Amniotic stem cell (primary cell): ENCODE results near the gene MS4A1.
"Not testable (repeated sequence)": the region's sequence is repeated elsewhere in the genome, so short reads cannot be mapped to it uniquely, and the experiment has no call there.

Experiments
- DNase-seq: peaks from one replicate; lab custom pipeline; 2025; lab: John Stamatoyannopoulos, UW

MS4A1 gene

DNA sequence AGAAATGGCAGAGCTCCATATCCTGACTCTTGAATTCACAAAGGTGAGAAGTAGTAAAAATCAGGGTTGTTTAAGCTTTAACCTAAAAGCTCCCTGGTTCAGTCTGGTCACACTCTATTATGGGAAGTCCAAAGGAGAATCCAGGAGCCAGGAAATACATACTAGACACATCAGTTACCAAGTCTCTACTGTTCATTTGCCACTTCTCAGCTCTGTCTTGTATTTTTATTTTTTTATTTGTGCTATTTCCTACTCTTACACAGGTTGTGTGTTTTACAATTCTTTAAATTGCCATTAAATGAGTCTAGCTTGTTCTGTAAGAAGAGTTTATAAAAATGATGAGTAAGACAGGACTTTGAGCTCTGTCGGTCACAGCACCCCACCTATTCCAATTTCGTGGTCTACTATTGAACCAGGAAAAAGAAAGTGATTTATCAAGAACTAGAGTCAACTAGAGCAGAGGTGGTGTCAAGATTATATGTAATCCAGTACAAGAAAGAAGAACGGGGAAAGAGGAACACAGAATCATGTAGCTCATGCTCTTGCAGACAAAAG lies 46.7 kb downstream of the MS4A1 start:
- no peak for DNase-seq

- no peak for DNase-seq
Observed at GRCh38 chr11:60504219-60504905, 48.7 kb downstream of the MS4A1 start.

- DNase-seq: not testable (repeated sequence)
Observed at GRCh38 chr11:60509609-60510008, 54.0 kb downstream of the MS4A1 start.

DNA sequence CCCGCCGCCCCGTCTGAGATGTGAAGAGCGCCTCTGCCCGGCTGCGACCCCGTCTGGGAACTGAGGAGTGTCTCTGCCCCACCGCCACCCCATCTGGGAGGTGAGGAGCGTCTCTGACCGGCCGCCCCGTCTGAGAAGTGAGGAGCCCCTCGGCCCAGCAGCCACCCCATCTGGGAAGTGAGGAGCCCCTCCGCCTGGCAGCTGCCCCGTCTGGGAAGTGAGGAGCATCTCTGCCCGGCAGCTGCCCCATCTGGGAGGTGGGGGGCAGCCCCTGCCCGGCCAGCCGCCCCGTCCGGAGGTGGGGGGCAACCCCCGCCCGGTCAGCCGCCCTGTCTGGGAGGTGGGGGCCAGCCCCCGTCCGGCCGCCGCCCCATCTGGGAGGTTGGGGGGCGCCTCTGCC lies 54.6 kb downstream of the MS4A1 start:
- DNase-seq: not testable (repeated sequence)

DNA sequence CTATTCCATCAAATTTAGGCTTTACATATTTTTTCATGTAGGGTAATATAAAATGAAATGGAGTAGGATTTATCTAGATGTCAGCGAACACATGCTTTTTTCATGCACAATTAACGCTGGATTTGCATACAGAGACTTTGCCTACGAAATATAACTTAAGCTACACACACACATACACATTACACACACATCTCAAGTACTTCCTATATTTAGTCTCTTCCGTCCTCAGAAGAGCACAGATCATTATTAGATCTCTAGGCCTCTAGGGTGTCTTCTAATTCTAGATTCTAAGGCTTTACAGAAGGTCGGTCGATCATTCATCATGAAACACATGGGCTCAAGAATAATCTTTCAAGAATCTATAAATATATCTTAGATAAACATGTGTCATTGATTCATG lies 55.7 kb downstream of the MS4A1 start:
- DNase-seq: no peak

DNA sequence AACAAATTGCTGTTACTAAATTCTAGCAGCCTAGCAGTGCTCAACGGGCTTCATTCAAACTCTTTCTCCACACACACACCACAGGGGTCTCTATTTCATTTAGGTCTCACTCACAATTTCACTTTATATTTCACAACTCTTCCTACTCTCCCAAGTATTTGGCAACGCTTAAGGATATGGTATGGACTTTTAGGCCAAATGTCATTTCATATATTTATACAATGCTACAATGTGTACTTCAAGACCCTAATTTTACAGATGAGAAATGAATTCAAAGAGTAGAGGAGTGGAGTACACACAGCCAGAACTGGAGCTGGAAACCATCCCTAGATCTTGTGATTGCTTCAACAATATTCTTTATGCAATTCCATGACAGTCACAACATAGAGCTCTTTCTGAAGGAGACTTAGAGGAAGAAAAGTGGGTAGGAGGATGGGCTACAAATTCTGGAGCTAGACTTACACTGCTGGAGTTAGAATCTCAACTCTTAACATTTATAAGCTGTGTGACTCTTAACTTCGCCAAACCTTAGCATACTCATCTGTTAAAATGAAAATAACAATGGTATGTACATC lies 57.1 kb downstream of the MS4A1 start:
- no peak for DNase-seq

- DNase-seq: no peak
Observed at GRCh38 chr11:60513496-60514460, 58.1 kb downstream of the MS4A1 start.

DNA sequence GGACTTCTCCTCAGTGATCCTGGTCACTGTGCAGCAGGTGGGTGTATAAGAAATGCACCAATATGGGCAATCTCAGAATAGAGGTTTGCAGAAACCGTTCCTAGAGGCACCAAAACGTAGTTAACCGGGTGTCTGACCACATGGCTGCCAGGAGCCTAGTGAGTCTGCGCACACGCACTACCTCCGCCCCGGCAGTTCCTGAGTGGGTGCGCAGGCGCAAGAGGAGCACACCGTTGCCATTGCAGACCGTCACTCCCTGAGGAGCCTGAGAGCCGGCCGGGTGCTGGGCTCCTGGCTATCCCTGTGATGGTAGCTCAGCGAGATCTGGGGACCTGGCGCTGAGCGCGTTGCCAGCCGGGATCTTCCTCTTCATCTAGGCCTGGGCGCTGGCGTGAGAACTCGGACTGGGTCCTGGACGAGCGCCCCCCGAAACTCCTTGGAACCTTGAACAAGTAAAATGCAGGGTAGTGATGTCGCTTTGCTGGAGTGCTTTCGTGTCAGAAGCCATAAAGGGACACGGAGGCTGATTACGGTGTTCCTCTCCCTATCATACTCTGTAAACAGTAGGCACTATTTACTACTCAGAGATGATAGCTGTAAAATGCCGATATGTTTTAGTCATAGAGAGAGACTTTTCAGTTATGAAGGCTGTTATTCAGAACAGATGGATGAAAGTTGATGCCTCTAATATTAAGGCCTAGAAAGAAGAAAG lies 59.7 kb downstream of the MS4A1 start, which contains the start of gene MS4A13:
Gene MS4A13, plus strand, starts transcription at position 249 of the 712 bp plus-strand sequence. CDS start 2,692 bp downstream, outside the sequence.
- DNase-seq: no peak
